RWPE1 (cell line): ENCODE results near the gene ZIC2.
"Not testable (repeated sequence)": the region's sequence is repeated elsewhere in the genome, so short reads cannot be mapped to it uniquely, and the experiment has no call there.

Experiments used
- CTCF ChIA-PET: fragments of 350-600 bp; sonication (Branson Sonifier 250); formaldehyde crosslinking; extraction: SDS; loops from one replicate; lab custom pipeline; 2021; lab: Yijun Ruan, JAX
- POLR2A ChIA-PET: fragments of 400-600 bp; formaldehyde crosslinking; extraction: SDS; loops from one replicate; lab custom pipeline; 2020; ENCODE audit warnings: antibody characterized with exemption; ENCODE audit not compliant: low non-redundant PET; lab: Yijun Ruan, JAX
- DNase-seq: peaks from one replicate; pipeline ENCODE4 v3.0.0; 2012; ENCODE audit warnings: low spot score
- H3K27ac ChIP-seq: fragments of 450-650 bp; 2 replicates; pipeline ENCODE4 v1.5.1; 2017
- CTCF ChIP-seq: fragments of 450-650 bp; conservative IDR thresholded peaks from 2 replicates; pipeline ENCODE4 v1.5.1; 2017; ENCODE audit warnings: low read depth, mild to moderate bottlenecking

ZIC2 gene

GRCh38 chr13:99944102-99944501, 37.5 kb upstream of the ZIC2 start:
- TF ChIP-seq CTCF: no peak
- H3K27ac ChIP-seq: no peak overlapping the region
- CTCF ChIA-PET: interaction anchor here (0.6 kb wide), 1 partner anchor 560 kb away, joined by 3 read pairs; no protein-coding TSS in a partner anchor
- DNase-seq: no peak
- POLR2A ChIA-PET: no interaction called here

GRCh38 chr13:99944606-99945005, 37.0 kb upstream of the ZIC2 start:
- CTCF ChIA-PET: interaction anchor here (0.6 kb wide), 1 partner anchor 26 kb away, joined by 3 read pairs; no protein-coding TSS in a partner anchor
- no peak for TF ChIP-seq CTCF
- POLR2A ChIA-PET: no interaction called here
- no peak for DNase-seq
- H3K27ac ChIP-seq: no peak overlapping the region

DNA sequence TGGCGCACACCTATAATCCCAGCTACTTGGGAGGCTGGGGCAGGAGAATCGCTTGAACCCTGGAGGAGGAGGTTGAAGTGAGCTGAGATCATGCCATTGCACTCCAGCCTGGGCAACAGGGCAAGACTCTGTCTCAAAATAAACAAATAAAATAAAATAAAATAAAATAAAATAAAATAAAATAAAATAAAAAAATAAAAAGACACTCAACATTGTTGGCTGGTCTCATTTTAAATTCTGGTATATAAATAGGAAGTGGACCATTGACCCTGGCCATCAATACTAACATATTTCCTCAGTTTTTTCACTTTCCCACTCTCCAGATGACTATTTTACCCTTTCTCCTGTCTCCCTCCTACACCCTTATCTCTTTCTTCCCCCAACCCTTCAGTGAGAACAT, 36.1 kb upstream of the ZIC2 start:
- CTCF ChIA-PET: not testable (repeated sequence)

DNA sequence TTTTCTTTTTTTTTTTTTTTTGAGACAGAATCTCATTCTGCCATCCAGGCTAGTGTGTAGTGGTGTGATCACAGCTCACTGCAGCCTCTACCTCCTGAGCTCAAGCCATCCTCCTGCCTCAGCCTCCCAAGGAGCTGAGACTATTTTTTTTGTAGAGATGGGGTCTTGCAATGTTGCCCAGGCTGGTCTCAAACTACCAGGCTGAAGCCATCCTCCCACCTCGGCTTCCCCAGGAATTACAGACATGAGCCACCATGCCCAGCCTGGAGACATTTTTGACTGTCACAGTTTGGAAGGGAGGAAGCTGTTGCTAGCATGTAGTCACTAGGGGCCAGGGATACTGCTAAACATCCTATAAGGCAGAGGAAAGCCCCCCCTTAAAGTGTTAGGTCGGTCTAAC, 33.9 kb upstream of the ZIC2 start:
- CTCF ChIA-PET: no interaction called here
- TF ChIP-seq CTCF: no peak
- POLR2A ChIA-PET: no interaction called here
- DNase-seq: no peak
- H3K27ac ChIP-seq: no peak overlapping the region

More for the DNA sequence above, 36.1 kb upstream of the ZIC2 start:
- DNase-seq, H3K27ac ChIP-seq, POLR2A ChIA-PET: not testable (repeated sequence)

GRCh38 chr13:99948411-99948810, 33.2 kb upstream of the ZIC2 start:
- TF ChIP-seq CTCF: no peak
- CTCF ChIA-PET: interaction anchor here (0.6 kb wide), 1 partner anchor 25 kb away, joined by 3 read pairs; no protein-coding TSS in a partner anchor
- POLR2A ChIA-PET: no interaction called here
- DNase-seq: no peak
- no peak overlapping the region for H3K27ac ChIP-seq

- DNase-seq: no peak
- CTCF ChIA-PET: interaction anchor here (0.6 kb wide), 3 partner anchors 25 to 194 kb away, joined by 3 read pairs; no protein-coding TSS in a partner anchor
- POLR2A ChIA-PET: no interaction called here
- TF ChIP-seq CTCF: no peak
- no peak overlapping the region for H3K27ac ChIP-seq
Observed at GRCh38 chr13:99948907-99949678, 32.5 kb upstream of the ZIC2 start.
